PC-3 (cell line): ENCODE results near the gene MEGF10.

Experiments used
- EZH2 ChIP-seq: fragments of 300-600 bp; sonication (generic); IDR thresholded peaks from one replicate; pipeline ENCODE4 v1.6.1; 2017; ENCODE audit warnings: antibody characterized with exemption, mild to moderate bottlenecking, low read length; ENCODE audit not compliant: unreplicated experiment
- EZH2phosphoT487 ChIP-seq: fragments of 300-600 bp; sonication (generic); IDR thresholded peaks from 2 replicates; pipeline ENCODE4 v1.6.1; 2018; ENCODE audit warnings: mild to moderate bottlenecking, antibody characterized with exemption, low read length, borderline replicate concordance
- TF ChIP-seq, protein P1 (sequence below): fragments of 300-600 bp; sonication (generic); conservative IDR thresholded peaks from 2 replicates; pipeline ENCODE4 v1.5.1; 2017; ENCODE audit warnings: antibody characterized with exemption, low read depth, mild to moderate bottlenecking, low read length

DNA sequence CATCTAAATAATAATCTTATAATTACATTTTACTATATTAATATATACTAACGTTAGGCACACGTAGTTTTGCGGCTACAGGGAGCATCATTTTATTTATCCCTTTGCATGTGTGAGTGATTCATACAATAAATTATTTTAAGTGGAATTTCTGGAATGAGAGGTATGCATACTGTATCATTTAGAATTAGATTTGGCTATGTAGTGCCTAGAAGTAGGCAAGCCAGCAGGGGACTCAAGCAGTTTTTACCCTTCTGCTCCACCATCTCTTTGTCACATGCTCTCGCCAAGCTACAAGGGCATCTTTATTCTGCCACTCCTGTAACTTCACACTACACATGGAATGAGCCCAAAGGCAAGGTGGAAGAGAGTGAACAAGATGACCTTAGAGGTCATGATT is 60.8 kb downstream of the MEGF10 start:
- TF ChIP-seq, protein P1, sequence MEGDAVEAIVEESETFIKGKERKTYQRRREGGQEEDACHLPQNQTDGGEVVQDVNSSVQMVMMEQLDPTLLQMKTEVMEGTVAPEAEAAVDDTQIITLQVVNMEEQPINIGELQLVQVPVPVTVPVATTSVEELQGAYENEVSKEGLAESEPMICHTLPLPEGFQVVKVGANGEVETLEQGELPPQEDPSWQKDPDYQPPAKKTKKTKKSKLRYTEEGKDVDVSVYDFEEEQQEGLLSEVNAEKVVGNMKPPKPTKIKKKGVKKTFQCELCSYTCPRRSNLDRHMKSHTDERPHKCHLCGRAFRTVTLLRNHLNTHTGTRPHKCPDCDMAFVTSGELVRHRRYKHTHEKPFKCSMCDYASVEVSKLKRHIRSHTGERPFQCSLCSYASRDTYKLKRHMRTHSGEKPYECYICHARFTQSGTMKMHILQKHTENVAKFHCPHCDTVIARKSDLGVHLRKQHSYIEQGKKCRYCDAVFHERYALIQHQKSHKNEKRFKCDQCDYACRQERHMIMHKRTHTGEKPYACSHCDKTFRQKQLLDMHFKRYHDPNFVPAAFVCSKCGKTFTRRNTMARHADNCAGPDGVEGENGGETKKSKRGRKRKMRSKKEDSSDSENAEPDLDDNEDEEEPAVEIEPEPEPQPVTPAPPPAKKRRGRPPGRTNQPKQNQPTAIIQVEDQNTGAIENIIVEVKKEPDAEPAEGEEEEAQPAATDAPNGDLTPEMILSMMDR: no peak
- TF ChIP-seq EZH2 (no peak), EZH2phosphoT487 (no peak)
